NT2/D1 (cell line): ENCODE results near the gene SPACDR.

ENCODE experiments used
- DNase-seq: peaks from one replicate; pipeline ENCODE4 v3.0.0-alpha.2; 2011; ENCODE audit warnings: low read depth, low spot score
- H3K27me3 ChIP-seq: 2 replicates; pipeline ENCODE4 v1.6.0; 2011; ENCODE audit warnings: mild to moderate bottlenecking; ENCODE audit not compliant: insufficient read length, insufficient read depth
- H3K36me3 ChIP-seq: 2 replicates; pipeline ENCODE4 v1.6.1; 2011; ENCODE audit warnings: mild to moderate bottlenecking, low read length, mixed read lengths; ENCODE audit not compliant: insufficient read depth, insufficient read length
- H3K4me1 ChIP-seq: 2 replicates; pipeline ENCODE4 v1.5.1; 2011; ENCODE audit not compliant: insufficient read depth, insufficient read length
- H3K4me3 ChIP-seq: 2 replicates; pipeline ENCODE4 v1.5.1; 2011; ENCODE audit warnings: low read depth; ENCODE audit not compliant: insufficient read length
- H3K9ac ChIP-seq: 2 replicates; pipeline ENCODE4 v1.6.0; 2011; ENCODE audit warnings: low read depth; ENCODE audit not compliant: insufficient read length
- H3K9me3 ChIP-seq: 2 replicates; pipeline ENCODE4 v1.5.1; 2011; ENCODE audit warnings: mild to moderate bottlenecking, low read length; ENCODE audit not compliant: insufficient read depth
- SUZ12 ChIP-seq: IDR thresholded peaks from 2 replicates; pipeline ENCODE4 v1.6.1; 2011; ENCODE audit not compliant: insufficient read length, insufficient read depth; ENCODE audit errors: extremely low read depth
- YY1 ChIP-seq: IDR thresholded peaks from 2 replicates; pipeline ENCODE4 v1.6.1; 2011; ENCODE audit not compliant: insufficient read length, insufficient read depth
- ZNF274 ChIP-seq: IDR thresholded peaks from 2 replicates; pipeline ENCODE4 v1.6.1; 2011; ENCODE audit warnings: mild to moderate bottlenecking, low read depth, low read length

SPACDR gene

DNA sequence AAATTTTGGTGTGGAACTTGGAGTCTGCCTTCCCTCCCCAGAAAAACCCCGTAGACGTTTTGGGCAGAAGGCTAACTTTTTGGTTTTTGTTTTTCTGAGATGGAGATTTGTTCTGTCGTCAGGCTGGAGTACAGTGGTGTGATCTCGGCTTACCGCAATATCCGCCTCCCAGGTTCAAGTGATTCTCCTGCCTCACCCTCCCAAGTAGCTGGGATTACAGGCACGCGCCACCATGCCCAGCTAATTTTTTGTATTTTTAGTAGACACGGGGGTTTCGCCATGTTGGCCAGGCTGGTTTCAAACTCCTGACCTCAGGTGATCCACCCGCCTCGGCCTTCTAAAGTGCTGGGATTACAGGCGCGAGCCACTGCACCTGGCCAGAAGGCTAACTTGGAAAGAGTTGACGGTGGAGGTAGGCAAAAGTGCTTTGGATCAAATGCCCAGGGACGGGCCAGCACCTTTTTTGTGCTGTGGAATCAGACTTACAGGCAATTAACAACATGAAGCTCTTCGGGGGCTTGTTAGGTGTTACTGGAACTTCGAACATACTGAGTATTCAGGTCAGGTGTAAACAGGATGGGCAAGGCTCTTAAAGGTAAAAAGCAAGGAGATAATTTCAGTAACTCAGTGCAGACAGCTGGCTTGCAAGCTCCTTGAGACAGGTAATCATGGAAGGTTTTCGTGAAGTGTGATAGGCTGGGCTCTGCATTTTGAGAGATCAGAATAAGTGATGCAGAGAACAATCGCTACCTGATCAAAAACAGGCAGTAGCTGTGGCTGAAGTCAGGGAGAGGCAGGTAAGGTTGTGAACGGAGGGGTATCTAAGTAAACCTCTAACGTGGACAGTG, 29.5 kb downstream of the SPACDR start:
- peaks cover 17% of the 10 kb centered on the region for H3K4me1 ChIP-seq
- TF ChIP-seq SUZ12 (no peak), YY1 (no peak), ZNF274 (no peak)

DNA sequence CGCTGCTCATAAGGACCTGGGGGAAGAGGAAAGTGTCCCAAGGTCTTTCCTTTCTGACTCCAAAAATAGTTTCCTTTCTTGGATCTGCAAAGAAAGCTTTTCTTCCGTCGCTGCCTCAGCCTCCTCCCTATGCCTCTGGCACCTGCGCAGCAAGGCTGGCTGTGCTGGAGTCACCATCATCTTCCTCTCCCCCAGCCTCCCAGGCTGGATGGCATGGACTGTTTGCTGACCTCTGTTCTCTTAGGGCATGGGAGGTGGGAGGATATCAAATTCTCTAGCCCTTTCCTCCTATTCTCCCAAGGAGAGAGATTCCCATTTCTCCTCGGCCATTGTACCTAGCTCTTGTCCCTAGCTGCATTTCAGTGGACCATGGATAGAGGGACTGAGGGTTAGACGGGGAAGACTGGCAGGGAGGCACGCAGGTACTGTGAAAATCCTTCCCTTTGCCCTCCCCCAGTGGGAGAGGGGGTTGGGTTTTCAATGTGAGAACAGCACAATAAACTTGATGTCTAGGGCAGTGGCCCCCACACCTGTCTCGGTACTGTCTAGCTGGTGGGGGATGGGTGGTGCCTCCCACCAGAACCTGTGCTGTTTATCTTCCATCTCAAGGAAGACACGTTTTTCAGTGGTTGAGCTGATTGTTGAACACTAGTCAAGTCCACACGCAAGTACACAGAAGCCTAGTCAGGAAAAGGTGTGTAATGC, 30.3 kb downstream of the SPACDR start:
- peaks cover 51% of the 10 kb centered on the region for H3K36me3 ChIP-seq
- peak overlapping the region; percentile 61 for H3K9ac ChIP-seq
- no peaks in the 10 kb centered on the region for H3K27me3 ChIP-seq
- H3K9me3 ChIP-seq, result no peaks in the 10 kb centered on the region
- TF ChIP-seq YY1 (no peak), SUZ12 (no peak), ZNF274 (no peak)
- no peak overlapping the region for H3K4me3 ChIP-seq
- no peak for DNase-seq
- peaks cover 17% of the 10 kb centered on the region for H3K4me1 ChIP-seq

More for the DNA sequence above, 29.5 kb downstream of the SPACDR start:
- no peak for DNase-seq
- Histone ChIP-seq H3K9ac (peak overlapping the region; percentile 93), H3K9me3 (no peaks in the 10 kb centered on the region), H3K36me3 (peaks cover 51% of the 10 kb centered on the region), H3K27me3 (no peaks in the 10 kb centered on the region), H3K4me3 (peak overlapping the region; percentile 82)

DNA sequence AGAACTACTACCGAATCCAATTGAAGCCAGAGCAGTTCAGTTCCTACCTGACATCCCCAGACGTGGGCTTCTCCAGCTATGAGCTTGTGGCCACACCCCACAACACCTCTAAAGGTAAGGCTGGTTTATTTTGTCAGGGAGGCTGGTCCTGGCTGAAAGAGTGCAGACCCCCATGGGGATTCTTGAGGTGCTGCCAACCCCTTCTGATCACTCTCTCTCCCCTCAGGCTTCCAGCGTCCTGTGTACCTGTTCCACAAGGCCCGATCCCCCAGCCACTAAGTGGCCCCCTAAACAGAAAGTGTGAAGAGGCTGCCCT, 30.8 kb downstream of the SPACDR start:
- Histone ChIP-seq H3K9ac (no peak overlapping the region), H3K4me1 (peaks cover 17% of the 10 kb centered on the region), H3K27me3 (no peaks in the 10 kb centered on the region), H3K36me3 (peaks cover 51% of the 10 kb centered on the region), H3K9me3 (no peaks in the 10 kb centered on the region), H3K4me3 (no peak overlapping the region)
- no peak for DNase-seq
- TF ChIP-seq YY1 (no peak), SUZ12 (no peak), ZNF274 (no peak)

DNA sequence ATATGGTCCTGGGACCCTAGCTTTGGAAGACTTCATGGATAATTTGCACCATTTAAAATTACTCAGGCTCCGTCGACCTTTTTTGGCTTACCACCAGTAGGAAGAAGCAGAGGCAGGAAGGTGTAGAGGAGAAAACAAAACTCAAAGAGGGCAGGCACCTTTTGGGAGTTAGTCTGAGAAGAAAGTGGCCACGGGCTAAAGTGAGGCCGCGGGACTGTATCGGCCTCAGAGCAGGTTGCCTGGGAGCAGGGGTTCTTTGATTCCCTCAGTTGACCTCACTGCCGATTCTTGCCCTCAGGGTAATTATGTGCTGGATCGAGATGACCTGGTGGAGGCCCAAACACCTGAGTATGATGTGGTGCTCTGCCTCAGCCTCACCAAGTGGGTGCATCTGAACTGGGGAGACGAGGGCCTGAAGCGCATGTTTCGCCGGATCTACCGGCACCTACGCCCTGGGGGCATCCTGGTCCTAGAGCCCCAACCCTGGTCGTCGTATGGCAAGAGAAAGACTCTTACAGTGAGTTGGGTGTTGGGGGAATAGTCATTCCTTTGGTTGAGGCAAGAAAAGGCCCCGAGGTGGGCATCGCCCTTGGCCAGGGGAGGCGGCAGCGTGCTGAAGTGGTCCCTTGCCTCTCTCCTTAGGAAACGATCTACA, 31.3 kb downstream of the SPACDR start:
- Histone ChIP-seq H3K27me3 (no peaks in the 10 kb centered on the region), H3K36me3 (peaks cover 51% of the 10 kb centered on the region), H3K4me3 (no peak overlapping the region), H3K4me1 (peaks cover 17% of the 10 kb centered on the region), H3K9me3 (peaks cover 3% of the 10 kb centered on the region; the same call in 1 of the 2 replicates), H3K9ac (peak overlapping the region; percentile 26)
- no peak for DNase-seq
- TF ChIP-seq SUZ12 (no peak), ZNF274 (no peak), YY1 (no peak)

DNA sequence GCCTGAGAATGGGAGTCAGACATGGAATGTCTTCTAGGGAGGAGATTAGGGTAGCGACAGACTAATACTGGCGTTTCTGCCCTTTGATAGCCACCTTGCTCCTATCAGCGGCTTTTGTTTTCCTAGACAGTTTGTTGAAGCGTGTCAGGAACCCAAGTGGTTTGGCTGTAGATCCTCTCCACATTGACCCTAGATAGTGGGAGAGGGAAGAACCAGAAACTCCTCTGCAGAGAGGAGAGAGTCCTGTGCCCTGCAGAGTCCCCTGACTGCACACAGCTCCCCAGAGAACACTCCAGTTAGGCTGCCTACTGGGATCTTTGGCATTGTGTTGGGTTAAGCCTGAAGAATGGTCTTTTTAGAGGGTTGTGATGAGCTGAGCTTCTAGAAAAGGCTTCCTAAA, 32.0 kb downstream of the SPACDR start:
- Histone ChIP-seq H3K9me3 (peaks cover 6% of the 10 kb centered on the region; the same call in 1 of the 2 replicates), H3K4me1 (peaks cover 17% of the 10 kb centered on the region), H3K4me3 (peak overlapping the region; percentile 13), H3K36me3 (peaks cover 51% of the 10 kb centered on the region), H3K9ac (peak overlapping the region; percentile 26), H3K27me3 (no peaks in the 10 kb centered on the region)
- no peak for DNase-seq
- TF ChIP-seq ZNF274 (no peak), YY1 (no peak), SUZ12 (no peak)

DNA sequence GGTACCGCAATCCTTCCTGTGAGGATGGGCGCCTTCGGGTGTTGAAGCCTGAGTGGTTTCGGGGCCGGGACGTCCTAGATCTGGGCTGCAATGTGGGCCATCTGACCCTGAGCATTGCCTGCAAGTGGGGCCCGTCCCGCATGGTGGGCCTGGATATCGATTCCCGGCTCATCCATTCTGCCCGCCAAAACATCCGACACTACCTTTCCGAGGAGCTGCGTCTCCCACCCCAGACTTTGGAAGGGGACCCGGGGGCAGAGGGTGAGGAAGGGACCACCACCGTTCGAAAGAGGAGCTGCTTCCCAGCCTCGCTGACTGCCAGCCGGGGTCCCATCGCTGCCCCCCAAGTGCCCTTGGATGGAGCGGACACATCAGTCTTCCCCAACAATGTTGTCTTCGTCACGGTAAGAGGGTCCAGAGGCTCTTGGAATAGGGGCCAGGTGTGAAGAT, 32.7 kb downstream of the SPACDR start:
- DNase-seq, result no peak
- H3K27me3 ChIP-seq, result no peaks in the 10 kb centered on the region
- peaks cover 17% of the 10 kb centered on the region for H3K4me1 ChIP-seq
- peaks cover 6% of the 10 kb centered on the region; the same call in 1 of the 2 replicates for H3K9me3 ChIP-seq
- peaks cover 51% of the 10 kb centered on the region for H3K36me3 ChIP-seq
- peak overlapping the region; percentile 84 for H3K4me3 ChIP-seq
- TF ChIP-seq ZNF274 (no peak), SUZ12 (no peak), YY1 (no peak)
- peak overlapping the region; percentile 96 for H3K9ac ChIP-seq

DNA sequence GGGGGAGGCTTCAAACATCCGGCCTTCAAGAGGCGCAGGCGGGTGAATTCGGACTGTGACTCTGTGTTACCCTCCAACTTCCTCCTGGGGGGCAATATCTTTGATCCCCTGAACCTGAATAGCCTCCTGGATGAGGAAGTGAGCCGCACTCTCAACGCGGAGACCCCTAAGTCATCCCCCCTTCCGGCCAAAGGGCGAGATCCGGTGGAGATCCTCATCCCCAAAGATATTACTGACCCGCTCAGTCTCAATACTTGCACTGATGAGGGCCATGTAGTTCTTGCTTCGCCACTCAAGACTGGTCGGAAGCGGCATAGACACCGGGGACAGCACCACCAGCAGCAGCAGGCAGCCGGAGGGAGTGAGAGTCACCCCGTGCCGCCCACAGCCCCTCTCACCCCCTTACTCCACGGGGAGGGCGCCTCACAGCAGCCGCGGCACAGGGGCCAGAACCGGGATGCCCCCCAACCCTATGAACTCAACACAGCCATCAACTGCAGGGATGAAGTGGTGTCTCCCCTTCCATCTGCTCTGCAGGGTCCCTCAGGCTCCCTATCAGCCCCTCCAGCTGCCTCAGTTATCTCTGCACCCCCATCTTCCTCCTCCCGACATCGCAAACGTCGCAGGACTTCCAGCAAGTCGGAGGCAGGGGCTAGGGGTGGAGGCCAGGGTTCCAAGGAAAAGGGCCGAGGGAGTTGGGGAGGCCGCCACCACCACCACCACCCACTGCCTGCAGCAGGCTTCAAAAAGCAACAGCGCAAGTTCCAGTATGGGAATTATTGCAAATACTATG, 33.4 kb downstream of the SPACDR start:
- peaks cover 6% of the 10 kb centered on the region; the same call in 1 of the 2 replicates for H3K9me3 ChIP-seq
- DNase-seq, result no peak
- TF ChIP-seq ZNF274 (no peak), SUZ12 (no peak), YY1 (no peak)
- H3K36me3 ChIP-seq, result peaks cover 51% of the 10 kb centered on the region
- H3K4me1 ChIP-seq, result peaks cover 17% of the 10 kb centered on the region
- no peaks in the 10 kb centered on the region for H3K27me3 ChIP-seq
- peak overlapping the region; percentile 96 for H3K9ac ChIP-seq
- peak overlapping the region; percentile 84 for H3K4me3 ChIP-seq
